ENCODE results near the gene C1QTNF6.
A peak's percentile ranks its signal among the peaks of the same experiment; 100 is the strongest.

The C1QTNF6 gene

DNA sequence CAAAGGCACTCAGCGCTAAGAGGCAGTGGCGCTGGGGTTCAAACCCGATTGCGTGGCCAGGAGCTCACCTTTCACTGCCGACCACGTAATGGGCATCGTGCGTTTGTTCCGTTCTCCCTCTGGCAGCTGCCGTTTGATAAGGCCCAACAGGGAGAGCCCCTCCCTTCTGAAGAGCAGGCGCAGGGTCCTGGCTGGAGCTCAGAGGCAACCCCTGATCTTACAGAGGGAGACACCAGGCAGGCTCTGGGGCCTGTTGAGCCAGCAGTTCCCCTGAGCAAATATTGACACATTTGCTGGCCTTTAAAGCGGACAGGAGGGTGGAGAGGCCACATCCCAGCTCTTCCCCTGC, 11.7 kb upstream of the C1QTNF6 start:
- 0 out of 2 replicates have a peak overlapping the region, but pooled peaks have one; percentile 2 for H3K27ac ChIP-seq (replicated peaks)
- no peak for TF ChIP-seq GABPA (IDR thresholded peaks at IDR 0.05; ENCODE audit: low read depth)
- TF ChIP-seq, protein P1, sequence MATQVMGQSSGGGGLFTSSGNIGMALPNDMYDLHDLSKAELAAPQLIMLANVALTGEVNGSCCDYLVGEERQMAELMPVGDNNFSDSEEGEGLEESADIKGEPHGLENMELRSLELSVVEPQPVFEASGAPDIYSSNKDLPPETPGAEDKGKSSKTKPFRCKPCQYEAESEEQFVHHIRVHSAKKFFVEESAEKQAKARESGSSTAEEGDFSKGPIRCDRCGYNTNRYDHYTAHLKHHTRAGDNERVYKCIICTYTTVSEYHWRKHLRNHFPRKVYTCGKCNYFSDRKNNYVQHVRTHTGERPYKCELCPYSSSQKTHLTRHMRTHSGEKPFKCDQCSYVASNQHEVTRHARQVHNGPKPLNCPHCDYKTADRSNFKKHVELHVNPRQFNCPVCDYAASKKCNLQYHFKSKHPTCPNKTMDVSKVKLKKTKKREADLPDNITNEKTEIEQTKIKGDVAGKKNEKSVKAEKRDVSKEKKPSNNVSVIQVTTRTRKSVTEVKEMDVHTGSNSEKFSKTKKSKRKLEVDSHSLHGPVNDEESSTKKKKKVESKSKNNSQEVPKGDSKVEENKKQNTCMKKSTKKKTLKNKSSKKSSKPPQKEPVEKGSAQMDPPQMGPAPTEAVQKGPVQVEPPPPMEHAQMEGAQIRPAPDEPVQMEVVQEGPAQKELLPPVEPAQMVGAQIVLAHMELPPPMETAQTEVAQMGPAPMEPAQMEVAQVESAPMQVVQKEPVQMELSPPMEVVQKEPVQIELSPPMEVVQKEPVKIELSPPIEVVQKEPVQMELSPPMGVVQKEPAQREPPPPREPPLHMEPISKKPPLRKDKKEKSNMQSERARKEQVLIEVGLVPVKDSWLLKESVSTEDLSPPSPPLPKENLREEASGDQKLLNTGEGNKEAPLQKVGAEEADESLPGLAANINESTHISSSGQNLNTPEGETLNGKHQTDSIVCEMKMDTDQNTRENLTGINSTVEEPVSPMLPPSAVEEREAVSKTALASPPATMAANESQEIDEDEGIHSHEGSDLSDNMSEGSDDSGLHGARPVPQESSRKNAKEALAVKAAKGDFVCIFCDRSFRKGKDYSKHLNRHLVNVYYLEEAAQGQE (IDR thresholded peaks at IDR 0.05; ENCODE audit: insufficient replicate concordance, low read depth), result no peak
- no peak for TF ChIP-seq SPI1 (IDR thresholded peaks at IDR 0.05; ENCODE audit: borderline replicate concordance, low read depth)
- TF ChIP-seq, protein P2, sequence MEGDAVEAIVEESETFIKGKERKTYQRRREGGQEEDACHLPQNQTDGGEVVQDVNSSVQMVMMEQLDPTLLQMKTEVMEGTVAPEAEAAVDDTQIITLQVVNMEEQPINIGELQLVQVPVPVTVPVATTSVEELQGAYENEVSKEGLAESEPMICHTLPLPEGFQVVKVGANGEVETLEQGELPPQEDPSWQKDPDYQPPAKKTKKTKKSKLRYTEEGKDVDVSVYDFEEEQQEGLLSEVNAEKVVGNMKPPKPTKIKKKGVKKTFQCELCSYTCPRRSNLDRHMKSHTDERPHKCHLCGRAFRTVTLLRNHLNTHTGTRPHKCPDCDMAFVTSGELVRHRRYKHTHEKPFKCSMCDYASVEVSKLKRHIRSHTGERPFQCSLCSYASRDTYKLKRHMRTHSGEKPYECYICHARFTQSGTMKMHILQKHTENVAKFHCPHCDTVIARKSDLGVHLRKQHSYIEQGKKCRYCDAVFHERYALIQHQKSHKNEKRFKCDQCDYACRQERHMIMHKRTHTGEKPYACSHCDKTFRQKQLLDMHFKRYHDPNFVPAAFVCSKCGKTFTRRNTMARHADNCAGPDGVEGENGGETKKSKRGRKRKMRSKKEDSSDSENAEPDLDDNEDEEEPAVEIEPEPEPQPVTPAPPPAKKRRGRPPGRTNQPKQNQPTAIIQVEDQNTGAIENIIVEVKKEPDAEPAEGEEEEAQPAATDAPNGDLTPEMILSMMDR (IDR thresholded peaks at IDR 0.05; ENCODE audit: insufficient read depth, low read length), result no peak
- TF ChIP-seq POLR2AphosphoS5 (IDR thresholded peaks at IDR 0.05; ENCODE audit: low read depth), result no peak
- no peak overlapping the region; the same call in 1 of the 2 replicates for H3K4me3 ChIP-seq (replicated peaks; ENCODE audit: insufficient read depth, low read length)
- H3K27me3 ChIP-seq (ENCODE audit: insufficient read depth, poor library complexity, severe bottlenecking), result no peaks in the 10 kb centered on the region
- no peak for DNase-seq (ENCODE audit: low read depth in 1 of 2, low spot score in 1 of 2)

DNA sequence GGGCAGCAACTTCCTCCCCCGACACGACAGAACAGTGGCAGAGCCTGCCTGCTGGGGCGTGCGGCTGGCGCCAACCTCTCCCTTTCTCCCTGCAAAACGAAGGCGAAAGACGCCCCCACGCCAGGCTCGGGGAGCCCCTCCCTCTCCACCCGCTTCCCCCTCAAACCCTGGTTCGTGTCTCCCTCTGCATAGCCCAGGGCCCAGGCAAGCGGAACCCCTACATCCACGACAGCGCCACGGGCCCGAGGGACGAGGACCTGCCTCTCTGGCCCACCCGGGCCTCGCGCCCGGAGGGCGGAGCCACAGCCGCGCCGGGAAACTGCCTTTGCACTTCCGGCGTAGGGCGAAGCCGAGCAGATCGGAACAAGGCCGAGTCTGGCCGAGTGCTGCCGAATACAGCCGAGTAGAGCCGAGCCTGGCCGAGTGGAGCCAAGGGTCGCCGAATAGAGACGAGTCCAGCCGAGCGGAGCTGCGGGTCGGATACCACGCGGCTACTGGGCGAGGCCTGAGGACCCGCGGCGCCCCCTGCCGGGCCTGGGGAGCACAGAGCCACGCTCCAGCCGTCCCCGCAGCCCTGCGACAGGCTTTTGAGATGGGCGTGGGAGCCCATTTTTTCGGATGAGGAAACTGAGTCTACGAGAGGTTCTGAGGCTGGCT, 11.2 kb upstream of the C1QTNF6 start:
- TF ChIP-seq SPI1 (IDR thresholded peaks at IDR 0.05; ENCODE audit: borderline replicate concordance, low read depth) (peak; percentile 41; the same call in 1 of the 2 replicates), GABPA (IDR thresholded peaks at IDR 0.05; ENCODE audit: low read depth) (peak; percentile 63), POLR2AphosphoS5 (IDR thresholded peaks at IDR 0.05; ENCODE audit: low read depth) (peak; percentile 94)
- TF ChIP-seq, protein P1 (IDR thresholded peaks at IDR 0.05; ENCODE audit: insufficient replicate concordance, low read depth), result peak; percentile 29
- TF ChIP-seq, protein P2 (IDR thresholded peaks at IDR 0.05; ENCODE audit: insufficient read depth, low read length), result peak; percentile 66
- H3K27ac ChIP-seq (replicated peaks), result peak overlapping the region; percentile 91

DNA sequence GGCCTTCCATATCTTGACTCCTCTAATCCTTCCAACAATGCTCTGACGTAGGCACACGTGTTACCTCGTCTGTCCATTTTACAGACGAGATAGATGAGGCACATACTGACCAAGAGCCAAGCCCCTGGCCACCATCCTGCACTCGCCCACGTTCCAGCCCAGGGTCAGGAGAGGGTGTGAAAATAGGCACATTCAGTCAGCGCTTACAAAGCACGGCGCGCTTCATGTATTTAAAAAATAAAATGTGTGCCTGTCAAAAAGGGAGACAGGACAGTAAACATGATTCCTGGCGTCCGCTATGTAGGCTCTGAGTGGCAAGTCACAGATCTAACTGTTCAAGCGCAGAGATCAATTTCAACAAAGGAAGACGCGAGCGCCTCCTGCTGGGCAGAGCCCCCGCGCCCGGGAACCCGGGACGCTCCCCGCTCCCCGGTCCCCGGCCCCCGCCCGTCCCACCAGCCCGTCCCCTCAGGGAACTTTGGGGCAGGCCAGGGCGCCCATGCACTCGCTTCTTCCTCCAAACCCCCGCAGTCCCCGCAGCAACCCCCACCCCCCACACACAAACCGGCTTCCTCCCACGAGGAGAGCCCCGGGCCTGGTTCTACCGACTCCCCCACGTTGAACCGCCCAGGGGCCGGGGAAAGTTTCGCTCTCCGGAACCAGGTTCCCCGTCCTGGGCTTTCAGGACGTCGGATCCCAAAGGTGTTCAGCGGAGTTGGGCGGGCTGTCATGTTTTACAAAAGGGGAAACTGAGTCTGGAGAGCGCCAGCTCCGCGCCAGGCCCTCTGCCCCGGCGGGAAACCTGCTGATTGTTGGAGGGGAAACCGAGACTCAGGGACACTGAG, 10.4 kb upstream of the C1QTNF6 start:
- peak; percentile 42 to 88 for DNase-seq (ENCODE audit: low read depth in 1 of 2, low spot score in 1 of 2)
- Histone ChIP-seq H3K27me3 (ENCODE audit: insufficient read depth, poor library complexity, severe bottlenecking) (no peaks in the 10 kb centered on the region), H3K4me3 (replicated peaks; ENCODE audit: insufficient read depth, low read length) (peak overlapping the region; percentile 51), H3K27ac (replicated peaks) (peak overlapping the region; percentile 91)
- no peak for TF ChIP-seq SPI1 (IDR thresholded peaks at IDR 0.05; ENCODE audit: borderline replicate concordance, low read depth)
- TF ChIP-seq, protein P1 (IDR thresholded peaks at IDR 0.05; ENCODE audit: insufficient replicate concordance, low read depth), result no peak
- no peak for TF ChIP-seq POLR2AphosphoS5 (IDR thresholded peaks at IDR 0.05; ENCODE audit: low read depth)
- TF ChIP-seq, protein P2 (IDR thresholded peaks at IDR 0.05; ENCODE audit: insufficient read depth, low read length), result peak; percentile 80
- no peak for TF ChIP-seq GABPA (IDR thresholded peaks at IDR 0.05; ENCODE audit: low read depth)

More for the DNA sequence above, 11.2 kb upstream of the C1QTNF6 start:
- H3K27me3 ChIP-seq (ENCODE audit: insufficient read depth, poor library complexity, severe bottlenecking), result no peaks in the 10 kb centered on the region
- DNase-seq (ENCODE audit: low read depth in 1 of 2, low spot score in 1 of 2), result peak; percentile 97 to 98
- peak overlapping the region; percentile 51 for H3K4me3 ChIP-seq (replicated peaks; ENCODE audit: insufficient read depth, low read length)
